HEK293 (cell line): ENCODE measurements around the gene C1orf141.

ENCODE experiments used
- CTCF ChIA-PET: fragments of 350-600 bp; formaldehyde crosslinking; extraction: SDS; loops from one replicate; lab custom pipeline; 2021; ENCODE audit warnings: antibody characterized with exemption; lab: Yijun Ruan, JAX
- POLR2A ChIA-PET: fragments of 300-600 bp; formaldehyde crosslinking; extraction: SDS; loops from one replicate; lab custom pipeline; 2020; ENCODE audit warnings: antibody characterized with exemption, inconsistent platforms; lab: Yijun Ruan, JAX
- H3K27ac ChIP-seq: fragments of 200-500 bp; sonication (Bioruptor generic); 2 replicates; pipeline ENCODE4 v1.5.1; 2014; ENCODE audit warnings: low read depth, low read length, control low read depth, inconsistent platforms; ENCODE audit errors: extremely low read depth
- H3K36me3 ChIP-seq, 2 experiments: fragments of 200-500 bp in 1 of 2; sonication (Bioruptor generic) in 1 of 2; 1 replicate in 1 of 2; 2 replicates in 1 of 2; pipeline ENCODE4 v1.5.1; 2014 to 2017; ENCODE audit warnings: inconsistent platforms in 2 of 2, low read length in 2 of 2; ENCODE audit not compliant: control insufficient read depth in 2 of 2, insufficient read depth in 1 of 2
- H3K4me1 ChIP-seq: fragments of 200-500 bp; sonication (Bioruptor generic); 2 replicates; pipeline ENCODE4 v1.5.1; 2014; ENCODE audit warnings: mild to moderate bottlenecking, low read length, inconsistent platforms; ENCODE audit not compliant: control insufficient read depth, insufficient read depth
- H3K4me3 ChIP-seq: 2 replicates; pipeline ENCODE4 v1.5.1; 2011; ENCODE audit warnings: low read depth, mild to moderate bottlenecking, control low read depth, low read length, moderate library complexity
- H3K9me3 ChIP-seq: fragments of 200-500 bp; sonication (Bioruptor generic); 2 replicates; pipeline ENCODE4 v1.5.1; 2014; ENCODE audit warnings: low read depth, low read length, inconsistent platforms; ENCODE audit not compliant: control insufficient read depth, insufficient read depth
- GLI4 ChIP-seq: fragments of 450-650 bp; formaldehyde crosslinking; IDR thresholded peaks from 2 replicates; pipeline ENCODE4 v1.5.1; 2016; ENCODE audit warnings: missing biosample characterization, missing genetic modification characterization
- KLF7 ChIP-seq: fragments of 450-650 bp; formaldehyde crosslinking; IDR thresholded peaks from 2 replicates; pipeline ENCODE4 v1.5.1; 2016; ENCODE audit warnings: missing biosample characterization, missing genetic modification characterization, borderline replicate concordance
- SETDB1 ChIP-seq: IDR thresholded peaks from one replicate; pipeline ENCODE4 v1.6.1; 2017; ENCODE audit warnings: mild to moderate bottlenecking, low read length, moderate library complexity, mixed read lengths; ENCODE audit not compliant: insufficient read length
- SP2 ChIP-seq: fragments of 450-650 bp; formaldehyde crosslinking; IDR thresholded peaks from 2 replicates; pipeline ENCODE4 v1.5.1; 2016; ENCODE audit warnings: missing biosample characterization, missing genetic modification characterization
- ZNF121 ChIP-seq: fragments of 450-650 bp; formaldehyde crosslinking; IDR thresholded peaks from 2 replicates; pipeline ENCODE4 v1.5.1; 2016; ENCODE audit warnings: missing biosample characterization, missing genetic modification characterization
- ZNF157 ChIP-seq: fragments of 450-650 bp; formaldehyde crosslinking; IDR thresholded peaks from 2 replicates; pipeline ENCODE4 v1.5.1; 2016; ENCODE audit warnings: missing biosample characterization, missing genetic modification characterization
- ZNF169 ChIP-seq: fragments of 450-650 bp; formaldehyde crosslinking; IDR thresholded peaks from 2 replicates; pipeline ENCODE4 v1.5.1; 2016; ENCODE audit warnings: missing biosample characterization, missing genetic modification characterization
- ZNF23 ChIP-seq: fragments of 450-650 bp; formaldehyde crosslinking; IDR thresholded peaks from 2 replicates; pipeline ENCODE4 v1.5.1; 2016; ENCODE audit warnings: missing biosample characterization, missing genetic modification characterization, borderline replicate concordance
- ZNF266 ChIP-seq: fragments of 450-650 bp; formaldehyde crosslinking; IDR thresholded peaks from 2 replicates; pipeline ENCODE4 v1.5.1; 2016; ENCODE audit warnings: missing biosample characterization, missing genetic modification characterization, low read depth
- ZNF280C ChIP-seq: fragments of 450-650 bp; formaldehyde crosslinking; IDR thresholded peaks from 2 replicates; pipeline ENCODE4 v1.5.1; 2016; ENCODE audit warnings: missing biosample characterization, missing genetic modification characterization
- ZNF521 ChIP-seq: fragments of 450-650 bp; formaldehyde crosslinking; IDR thresholded peaks from 2 replicates; pipeline ENCODE4 v1.5.1; 2017; ENCODE audit warnings: missing biosample characterization, mild to moderate bottlenecking, missing genetic modification characterization
- ZNF529 ChIP-seq: fragments of 450-650 bp; formaldehyde crosslinking; IDR thresholded peaks from 2 replicates; pipeline ENCODE4 v1.5.1; 2017; ENCODE audit warnings: missing genetic modification characterization, missing biosample characterization; ENCODE audit not compliant: insufficient replicate concordance
- ZNF530 ChIP-seq: fragments of 450-650 bp; formaldehyde crosslinking; IDR thresholded peaks from 2 replicates; pipeline ENCODE4 v1.5.1; 2016; ENCODE audit warnings: low read depth, missing biosample characterization, missing genetic modification characterization
- ZNF544 ChIP-seq: fragments of 450-650 bp; formaldehyde crosslinking; IDR thresholded peaks from 2 replicates; pipeline ENCODE4 v1.5.0; 2017; ENCODE audit warnings: missing biosample characterization, missing genetic modification characterization
- ZNF560 ChIP-seq: fragments of 450-650 bp; formaldehyde crosslinking; IDR thresholded peaks from 2 replicates; pipeline ENCODE4 v1.5.1; 2017; ENCODE audit warnings: missing biosample characterization, missing genetic modification characterization, borderline replicate concordance
- ZNF585B ChIP-seq: fragments of 450-650 bp; formaldehyde crosslinking; IDR thresholded peaks from 2 replicates; pipeline ENCODE4 v1.5.1; 2016; ENCODE audit warnings: missing biosample characterization, missing genetic modification characterization
- ZNF621 ChIP-seq: fragments of 450-650 bp; formaldehyde crosslinking; IDR thresholded peaks from 2 replicates; pipeline ENCODE4 v1.5.1; 2017; ENCODE audit warnings: missing biosample characterization, missing genetic modification characterization
- ZNF670 ChIP-seq: fragments of 450-650 bp; formaldehyde crosslinking; IDR thresholded peaks from 2 replicates; pipeline ENCODE4 v1.5.1; 2016; ENCODE audit warnings: missing biosample characterization, missing genetic modification characterization, low read depth
- TF ChIP-seq, protein P1 (sequence below): fragments of 450-650 bp; formaldehyde crosslinking; IDR thresholded peaks from 2 replicates; pipeline ENCODE4 v1.5.1; 2016; ENCODE audit warnings: missing biosample characterization, missing genetic modification characterization
- TF ChIP-seq, protein P2 (sequence below): fragments of 450-650 bp; formaldehyde crosslinking; conservative IDR thresholded peaks from 2 replicates; pipeline ENCODE4 v1.5.1; 2016; ENCODE audit warnings: low read depth, missing biosample characterization, missing genetic modification characterization
- TF ChIP-seq, protein P3 (sequence below): fragments of 450-650 bp; formaldehyde crosslinking; conservative IDR thresholded peaks from 2 replicates; pipeline ENCODE4 v1.5.1; 2016; ENCODE audit warnings: low read depth, missing biosample characterization, missing genetic modification characterization

The C1orf141 gene

DNA sequence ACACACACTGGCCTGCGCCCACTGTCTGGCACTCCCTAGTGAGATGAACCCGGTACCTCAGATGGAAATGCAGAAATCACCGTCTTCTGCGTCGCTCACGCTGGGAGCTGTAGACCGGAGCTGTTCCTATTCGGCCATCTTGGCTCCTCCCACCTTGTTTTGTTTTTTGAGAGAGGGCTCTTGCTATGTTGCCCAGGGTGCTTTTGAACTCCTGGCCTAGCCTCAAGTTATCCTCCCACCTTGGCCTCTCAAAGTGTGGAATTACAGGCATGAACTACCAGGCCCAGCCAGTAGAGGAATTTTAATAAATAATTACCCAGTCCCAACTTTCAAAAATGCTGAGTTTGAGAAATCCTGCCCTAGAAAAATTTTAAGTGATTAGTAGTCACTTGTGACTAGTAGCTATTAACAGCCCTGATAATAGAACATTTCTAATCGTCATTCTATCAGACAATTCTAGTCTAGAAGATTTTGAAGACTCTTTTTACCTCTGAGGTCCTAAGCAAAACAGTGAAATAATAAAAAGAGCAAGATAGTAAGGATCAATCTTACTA, 49.9 kb downstream of the C1orf141 start:
- H3K36me3 ChIP-seq = no peaks in the 10 kb centered on the region
- H3K4me1 ChIP-seq = no peaks in the 10 kb centered on the region
- H3K27ac ChIP-seq = no peak overlapping the region
- TF ChIP-seq KLF7 (tag by site-specific recombination) = no peak
- no peak for TF ChIP-seq ZNF529 (tag by site-specific recombination)
- no peak for TF ChIP-seq ZNF169 (tag by site-specific recombination)
- no peak for TF ChIP-seq ZNF266 (tag by site-specific recombination)
- no peak for TF ChIP-seq ZNF670 (tag by site-specific recombination)
- TF ChIP-seq ZNF280C (tag by site-specific recombination) = no peak
- H3K4me3 ChIP-seq = no peak overlapping the region
- ChIA-PET CTCF (interaction anchor here (0.6 to 0.7 kb wide), 2 partner anchors 128 to 676 kb away, joined by 3 read pairs; no protein-coding TSS in a partner anchor), POLR2A (no interaction called here)
- no peaks in the 10 kb centered on the region for H3K9me3 ChIP-seq

- no peak overlapping the region for H3K27ac ChIP-seq
- H3K4me3 ChIP-seq = no peak overlapping the region
- no peaks in the 10 kb centered on the region for H3K4me1 ChIP-seq
- CTCF ChIA-PET = no interaction called here
- TF ChIP-seq ZNF157 (tag by site-specific recombination) (no peak), ZNF544 (no peak), GLI4 (tag by site-specific recombination) (no peak), SP2 (tag by site-specific recombination) (no peak), ZNF560 (tag by site-specific recombination) (no peak), ZNF521 (no peak), ZNF121 (tag by site-specific recombination) (no peak), ZNF530 (tag by site-specific recombination) (no peak), ZNF23 (tag by site-specific recombination) (no peak), SETDB1 (no peak), ZNF585B (tag by site-specific recombination) (no peak), ZNF621 (tag by site-specific recombination) (no peak)
- TF ChIP-seq, protein P1, sequence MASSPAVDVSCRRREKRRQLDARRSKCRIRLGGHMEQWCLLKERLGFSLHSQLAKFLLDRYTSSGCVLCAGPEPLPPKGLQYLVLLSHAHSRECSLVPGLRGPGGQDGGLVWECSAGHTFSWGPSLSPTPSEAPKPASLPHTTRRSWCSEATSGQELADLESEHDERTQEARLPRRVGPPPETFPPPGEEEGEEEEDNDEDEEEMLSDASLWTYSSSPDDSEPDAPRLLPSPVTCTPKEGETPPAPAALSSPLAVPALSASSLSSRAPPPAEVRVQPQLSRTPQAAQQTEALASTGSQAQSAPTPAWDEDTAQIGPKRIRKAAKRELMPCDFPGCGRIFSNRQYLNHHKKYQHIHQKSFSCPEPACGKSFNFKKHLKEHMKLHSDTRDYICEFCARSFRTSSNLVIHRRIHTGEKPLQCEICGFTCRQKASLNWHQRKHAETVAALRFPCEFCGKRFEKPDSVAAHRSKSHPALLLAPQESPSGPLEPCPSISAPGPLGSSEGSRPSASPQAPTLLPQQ (tag by site-specific recombination) = no peak
- TF ChIP-seq, protein P2, sequence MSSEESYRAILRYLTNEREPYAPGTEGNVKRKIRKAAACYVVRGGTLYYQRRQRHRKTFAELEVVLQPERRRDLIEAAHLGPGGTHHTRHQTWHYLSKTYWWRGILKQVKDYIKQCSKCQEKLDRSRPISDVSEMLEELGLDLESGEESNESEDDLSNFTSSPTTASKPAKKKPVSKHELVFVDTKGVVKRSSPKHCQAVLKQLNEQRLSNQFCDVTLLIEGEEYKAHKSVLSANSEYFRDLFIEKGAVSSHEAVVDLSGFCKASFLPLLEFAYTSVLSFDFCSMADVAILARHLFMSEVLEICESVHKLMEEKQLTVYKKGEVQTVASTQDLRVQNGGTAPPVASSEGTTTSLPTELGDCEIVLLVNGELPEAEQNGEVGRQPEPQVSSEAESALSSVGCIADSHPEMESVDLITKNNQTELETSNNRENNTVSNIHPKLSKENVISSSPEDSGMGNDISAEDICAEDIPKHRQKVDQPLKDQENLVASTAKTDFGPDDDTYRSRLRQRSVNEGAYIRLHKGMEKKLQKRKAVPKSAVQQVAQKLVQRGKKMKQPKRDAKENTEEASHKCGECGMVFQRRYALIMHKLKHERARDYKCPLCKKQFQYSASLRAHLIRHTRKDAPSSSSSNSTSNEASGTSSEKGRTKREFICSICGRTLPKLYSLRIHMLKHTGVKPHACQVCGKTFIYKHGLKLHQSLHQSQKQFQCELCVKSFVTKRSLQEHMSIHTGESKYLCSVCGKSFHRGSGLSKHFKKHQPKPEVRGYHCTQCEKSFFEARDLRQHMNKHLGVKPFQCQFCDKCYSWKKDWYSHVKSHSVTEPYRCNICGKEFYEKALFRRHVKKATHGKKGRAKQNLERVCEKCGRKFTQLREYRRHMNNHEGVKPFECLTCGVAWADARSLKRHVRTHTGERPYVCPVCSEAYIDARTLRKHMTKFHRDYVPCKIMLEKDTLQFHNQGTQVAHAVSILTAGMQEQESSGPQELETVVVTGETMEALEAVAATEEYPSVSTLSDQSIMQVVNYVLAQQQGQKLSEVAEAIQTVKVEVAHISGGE (tag by site-specific recombination) = no peak
- TF ChIP-seq, protein P3, sequence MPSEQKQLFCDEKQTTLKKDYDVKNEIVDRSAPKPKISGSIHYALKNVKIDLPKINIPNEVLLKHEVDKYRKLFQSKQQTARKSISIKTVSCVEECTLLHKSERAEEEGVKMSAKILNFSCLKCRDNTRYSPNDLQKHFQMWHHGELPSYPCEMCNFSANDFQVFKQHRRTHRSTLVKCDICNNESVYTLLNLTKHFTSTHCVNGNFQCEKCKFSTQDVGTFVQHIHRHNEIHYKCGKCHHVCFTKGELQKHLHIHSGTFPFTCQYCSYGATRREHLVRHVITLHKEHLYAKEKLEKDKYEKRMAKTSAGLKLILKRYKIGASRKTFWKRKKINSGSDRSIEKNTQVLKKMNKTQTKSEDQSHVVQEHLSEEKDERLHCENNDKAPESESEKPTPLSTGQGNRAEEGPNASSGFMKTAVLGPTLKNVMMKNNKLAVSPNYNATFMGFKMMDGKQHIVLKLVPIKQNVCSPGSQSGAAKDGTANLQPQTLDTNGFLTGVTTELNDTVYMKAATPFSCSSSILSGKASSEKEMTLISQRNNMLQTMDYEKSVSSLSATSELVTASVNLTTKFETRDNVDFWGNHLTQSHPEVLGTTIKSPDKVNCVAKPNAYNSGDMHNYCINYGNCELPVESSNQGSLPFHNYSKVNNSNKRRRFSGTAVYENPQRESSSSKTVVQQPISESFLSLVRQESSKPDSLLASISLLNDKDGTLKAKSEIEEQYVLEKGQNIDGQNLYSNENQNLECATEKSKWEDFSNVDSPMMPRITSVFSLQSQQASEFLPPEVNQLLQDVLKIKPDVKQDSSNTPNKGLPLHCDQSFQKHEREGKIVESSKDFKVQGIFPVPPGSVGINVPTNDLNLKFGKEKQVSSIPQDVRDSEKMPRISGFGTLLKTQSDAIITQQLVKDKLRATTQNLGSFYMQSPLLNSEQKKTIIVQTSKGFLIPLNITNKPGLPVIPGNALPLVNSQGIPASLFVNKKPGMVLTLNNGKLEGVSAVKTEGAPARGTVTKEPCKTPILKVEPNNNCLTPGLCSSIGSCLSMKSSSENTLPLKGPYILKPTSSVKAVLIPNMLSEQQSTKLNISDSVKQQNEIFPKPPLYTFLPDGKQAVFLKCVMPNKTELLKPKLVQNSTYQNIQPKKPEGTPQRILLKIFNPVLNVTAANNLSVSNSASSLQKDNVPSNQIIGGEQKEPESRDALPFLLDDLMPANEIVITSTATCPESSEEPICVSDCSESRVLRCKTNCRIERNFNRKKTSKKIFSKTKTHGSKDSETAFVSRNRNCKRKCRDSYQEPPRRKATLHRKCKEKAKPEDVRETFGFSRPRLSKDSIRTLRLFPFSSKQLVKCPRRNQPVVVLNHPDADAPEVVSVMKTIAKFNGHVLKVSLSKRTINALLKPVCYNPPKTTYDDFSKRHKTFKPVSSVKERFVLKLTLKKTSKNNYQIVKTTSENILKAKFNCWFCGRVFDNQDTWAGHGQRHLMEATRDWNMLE (tag by site-specific recombination) = no peak
- TF ChIP-seq, all 188 proteins: peak for 0
- Histone ChIP-seq H3K9me3 (no peaks in the 10 kb centered on the region), H3K36me3 (no peaks in the 10 kb centered on the region)
- POLR2A ChIA-PET = no interaction called here
Measured at GRCh38 chr1:67078291-67078690, 56.5 kb downstream of the C1orf141 start.
